ENCODE data around the gene PARP14. TPM values are rescaled to one million over a fixed set of nuclear protein-coding genes. Genes with fewer than 3 reads are reported as not detected.
"Not testable (repeated sequence)": the region's sequence is repeated elsewhere in the genome, so short reads cannot be mapped to it uniquely, and the experiment has no call there.

Gene PARP14
- polyA plus RNA-seq, 1 experiment: 13.2 TPM

DNA sequence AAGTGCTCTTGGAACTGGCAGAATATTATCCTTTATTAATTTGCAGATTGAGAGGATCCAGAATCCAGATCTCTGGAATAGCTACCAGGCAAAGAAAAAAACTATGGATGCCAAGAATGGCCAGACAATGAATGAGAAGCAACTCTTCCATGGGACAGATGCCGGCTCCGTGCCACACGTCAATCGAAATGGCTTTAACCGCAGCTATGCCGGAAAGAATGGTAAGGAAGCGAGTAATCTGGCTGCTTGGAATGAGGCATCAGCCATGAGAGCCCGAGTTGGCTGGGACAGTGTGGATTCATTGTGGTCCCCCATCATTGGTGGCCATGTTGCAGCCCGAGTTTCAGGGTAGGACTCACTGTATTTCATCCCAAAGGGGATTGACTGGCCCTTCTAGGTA, 47.1 kb downstream of the PARP14 start:
- no peak overlapping the region for H3K4me3 ChIP-seq (ENCODE audit: low read depth, low read length)
- no peaks in the 10 kb centered on the region for H3K36me3 ChIP-seq (ENCODE audit: control insufficient read depth, insufficient read depth, low read length)
- CTCF ChIA-PET: interaction anchor here (0.6 kb wide), 1 partner anchor 27 kb away, joined by 3 read pairs; no protein-coding TSS in a partner anchor
- no peak for TF ChIP-seq CTCF (IDR thresholded peaks at IDR 0.05; ENCODE audit: insufficient read depth, low read depth, low read length)
- POLR2A ChIA-PET: no interaction called here
- DNase-seq (ENCODE audit: low read depth): no peak
- H3K27me3 ChIP-seq (ENCODE audit: control insufficient read depth, insufficient read depth, low read length): no peaks in the 10 kb centered on the region

DNA sequence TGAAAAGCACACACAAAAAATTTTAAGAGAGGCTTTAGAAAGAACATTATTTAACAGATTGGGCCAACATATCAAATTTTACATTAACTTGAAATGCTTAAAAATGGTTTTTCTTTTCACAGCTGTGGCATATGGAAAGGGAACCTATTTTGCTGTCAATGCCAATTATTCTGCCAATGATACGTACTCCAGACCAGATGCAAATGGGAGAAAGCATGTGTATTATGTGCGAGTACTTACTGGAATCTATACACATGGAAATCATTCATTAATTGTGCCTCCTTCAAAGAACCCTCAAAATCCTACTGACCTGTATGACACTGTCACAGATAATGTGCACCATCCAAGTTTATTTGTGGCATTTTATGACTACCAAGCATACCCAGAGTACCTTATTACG, 47.5 kb downstream of the PARP14 start:
- H3K27me3 ChIP-seq (ENCODE audit: control insufficient read depth, insufficient read depth, low read length): no peaks in the 10 kb centered on the region
- no peaks in the 10 kb centered on the region for H3K36me3 ChIP-seq (ENCODE audit: control insufficient read depth, insufficient read depth, low read length)
- no peak for TF ChIP-seq CTCF (IDR thresholded peaks at IDR 0.05; ENCODE audit: insufficient read depth, low read depth, low read length)
- DNase-seq (ENCODE audit: low read depth): no peak
- POLR2A ChIA-PET: no interaction called here
- no peak overlapping the region for H3K4me3 ChIP-seq (ENCODE audit: low read depth, low read length)
- CTCF ChIA-PET: interaction anchor here (0.6 kb wide), 1 partner anchor 27 kb away, joined by 3 read pairs; no protein-coding TSS in a partner anchor

- H3K36me3 ChIP-seq (ENCODE audit: control insufficient read depth, insufficient read depth, low read length): no peaks in the 10 kb centered on the region
- H3K4me3 ChIP-seq (ENCODE audit: low read depth, low read length): no peak overlapping the region
- no peak for DNase-seq (ENCODE audit: low read depth)
- ChIA-PET POLR2A (no interaction called here), CTCF (no interaction called here)
- H3K27me3 ChIP-seq (ENCODE audit: control insufficient read depth, insufficient read depth, low read length): no peaks in the 10 kb centered on the region
- no peak for TF ChIP-seq CTCF (IDR thresholded peaks at IDR 0.05; ENCODE audit: insufficient read depth, low read depth, low read length)
Measured at GRCh38 chr3:122728756-122729514, 48.3 kb downstream of the PARP14 start.

DNA sequence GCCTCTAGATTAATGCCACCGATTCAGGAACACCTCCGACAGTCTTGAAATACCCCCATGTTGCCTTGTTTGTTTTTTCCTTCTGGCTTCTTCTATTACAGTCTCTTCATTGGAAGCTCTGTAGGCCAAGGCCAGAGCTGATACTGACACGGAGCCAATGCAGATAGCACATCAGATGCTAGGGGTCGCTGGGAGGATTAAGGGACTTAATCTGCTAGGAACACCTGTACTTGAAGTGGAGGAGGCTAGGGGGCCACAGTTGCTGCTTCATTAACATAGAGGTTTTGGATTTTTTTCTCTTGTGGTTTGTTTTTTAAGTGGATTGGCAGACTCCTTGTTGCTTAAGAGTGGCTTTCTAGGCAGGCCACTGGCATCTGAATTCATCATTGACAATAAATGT, 49.6 kb downstream of the PARP14 start:
- ChIA-PET POLR2A (no interaction called here), CTCF (no interaction called here)
- no peaks in the 10 kb centered on the region for H3K36me3 ChIP-seq (ENCODE audit: control insufficient read depth, insufficient read depth, low read length)
- no peak for DNase-seq (ENCODE audit: low read depth)
- H3K4me3 ChIP-seq (ENCODE audit: low read depth, low read length): no peak overlapping the region
- no peak for TF ChIP-seq CTCF (IDR thresholded peaks at IDR 0.05; ENCODE audit: insufficient read depth, low read depth, low read length)
- H3K27me3 ChIP-seq (ENCODE audit: control insufficient read depth, insufficient read depth, low read length): no peaks in the 10 kb centered on the region

DNA sequence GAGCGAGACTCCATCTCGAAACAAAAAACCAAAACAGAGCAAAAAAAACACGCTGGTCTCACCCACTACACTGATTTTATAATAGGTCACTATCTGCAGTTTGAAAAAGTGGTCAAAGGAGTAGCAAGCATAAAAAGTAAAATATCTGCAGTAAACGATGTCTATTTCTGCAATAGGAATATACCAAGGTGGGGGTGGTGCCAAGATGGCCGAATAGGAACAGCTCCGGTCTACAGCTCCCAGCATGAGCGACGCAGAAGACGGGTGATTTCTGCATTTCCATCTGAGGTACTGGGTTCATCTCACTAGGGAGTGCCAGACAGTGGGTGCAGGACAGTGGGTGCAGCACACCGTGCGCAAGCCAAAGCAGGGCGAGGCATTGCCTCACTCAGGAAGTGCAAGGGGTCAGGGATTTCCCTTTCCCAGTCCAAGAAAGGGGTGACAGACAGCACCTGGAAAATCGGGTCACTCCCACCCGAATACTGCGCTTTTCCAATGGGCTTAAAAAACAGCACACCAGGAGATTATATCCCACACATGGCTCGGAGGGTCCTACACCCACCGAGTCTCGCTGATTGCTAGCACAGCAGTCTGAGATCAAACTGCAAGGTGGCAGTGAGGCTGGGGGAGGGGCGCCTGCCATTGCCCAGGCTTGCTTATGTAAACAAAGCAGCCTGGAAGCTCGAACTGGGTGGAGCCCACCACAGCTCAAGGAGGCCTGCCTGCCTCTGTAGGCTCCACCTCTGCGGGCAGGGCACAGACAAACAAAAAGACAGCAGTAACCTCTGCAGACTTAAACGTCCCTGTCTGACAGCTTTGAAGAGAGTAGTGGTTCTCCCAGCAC, 52.3 kb downstream of the PARP14 start:
- POLR2A ChIA-PET: interaction anchor here (0.6 kb wide), 1 partner anchor 12 kb away, joined by 3 read pairs; no protein-coding TSS in a partner anchor
- H3K27me3 ChIP-seq (ENCODE audit: control insufficient read depth, insufficient read depth, low read length): not testable (repeated sequence)

More for the DNA sequence above, 52.3 kb downstream of the PARP14 start:
- H3K36me3 ChIP-seq (ENCODE audit: control insufficient read depth, insufficient read depth, low read length); DNase-seq (ENCODE audit: low read depth); H3K4me3 ChIP-seq (ENCODE audit: low read depth, low read length); CTCF ChIA-PET: not testable (repeated sequence)

Measured in BJ (cell line).